Right lobe of liver (tissue), 4 donors: ENCODE results near the gene SUPV3L1.
"Not testable (repeated sequence)": the region's sequence is repeated elsewhere in the genome, so short reads cannot be mapped to it uniquely, and the experiment has no call there.

Experiments
- POLR2A ChIP-seq: fragments of 450-650 bp; IDR thresholded peaks from one replicate; pipeline ENCODE4 v1.6.1; 2017; ENCODE audit warnings: antibody characterized with exemption, mild to moderate bottlenecking
- TF ChIP-seq, protein P1 (sequence below), 4 donors: fragments of 200-600 bp in 3 of 4; fragments of 450-650 bp in 1 of 4; IDR thresholded peaks; one replicate each; pipeline versions ENCODE4 v1.5.1 to v1.8.0; 2016 to 2022; ENCODE audit warnings: antibody characterized with exemption in 4 of 4, mild to moderate bottlenecking in 2 of 4
- donor health status: DM: no; HTN: no; CAD: no.
- donor health status: DM: no; HTN: no; CAD: no.
- donor health status: DM: no; HTN: yes; CAD: no.

DNA sequence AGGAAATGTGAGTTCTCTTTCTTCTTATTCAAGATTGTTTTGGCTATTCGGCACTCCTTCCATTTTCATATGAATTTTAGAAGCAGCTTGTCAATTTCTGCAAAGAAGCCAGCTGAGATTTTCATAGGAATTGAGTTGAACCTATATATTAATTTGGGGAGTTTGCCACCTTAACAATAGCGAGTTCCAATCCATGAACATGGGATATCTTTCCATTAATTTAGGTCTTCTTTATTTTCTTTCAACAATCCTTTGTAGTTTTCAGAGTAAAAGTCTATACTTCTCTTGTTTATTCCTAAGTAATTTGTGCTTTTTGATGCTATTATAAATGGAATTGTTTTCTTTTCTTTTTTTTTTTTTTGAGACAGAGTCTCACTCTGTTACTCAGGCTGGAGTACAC, 71.4 kb downstream of the SUPV3L1 start:
- TF ChIP-seq, protein P1, sequence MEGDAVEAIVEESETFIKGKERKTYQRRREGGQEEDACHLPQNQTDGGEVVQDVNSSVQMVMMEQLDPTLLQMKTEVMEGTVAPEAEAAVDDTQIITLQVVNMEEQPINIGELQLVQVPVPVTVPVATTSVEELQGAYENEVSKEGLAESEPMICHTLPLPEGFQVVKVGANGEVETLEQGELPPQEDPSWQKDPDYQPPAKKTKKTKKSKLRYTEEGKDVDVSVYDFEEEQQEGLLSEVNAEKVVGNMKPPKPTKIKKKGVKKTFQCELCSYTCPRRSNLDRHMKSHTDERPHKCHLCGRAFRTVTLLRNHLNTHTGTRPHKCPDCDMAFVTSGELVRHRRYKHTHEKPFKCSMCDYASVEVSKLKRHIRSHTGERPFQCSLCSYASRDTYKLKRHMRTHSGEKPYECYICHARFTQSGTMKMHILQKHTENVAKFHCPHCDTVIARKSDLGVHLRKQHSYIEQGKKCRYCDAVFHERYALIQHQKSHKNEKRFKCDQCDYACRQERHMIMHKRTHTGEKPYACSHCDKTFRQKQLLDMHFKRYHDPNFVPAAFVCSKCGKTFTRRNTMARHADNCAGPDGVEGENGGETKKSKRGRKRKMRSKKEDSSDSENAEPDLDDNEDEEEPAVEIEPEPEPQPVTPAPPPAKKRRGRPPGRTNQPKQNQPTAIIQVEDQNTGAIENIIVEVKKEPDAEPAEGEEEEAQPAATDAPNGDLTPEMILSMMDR (IDR thresholded peaks at IDR 0.05), result not testable (repeated sequence)
- TF ChIP-seq POLR2A, result not testable (repeated sequence)
